ENCODE data around the gene KCNJ18.
"Not testable (repeated sequence)": the region's sequence is repeated elsewhere in the genome, so short reads cannot be mapped to it uniquely, and the experiment has no call there.

KCNJ18 gene

GRCh38 chr17:21720566-21720965 is 28.2 kb downstream of the KCNJ18 start:
- not testable (repeated sequence) for DNase-seq (ENCODE audit: extremely low read depth in 1 of 2, low read depth in 1 of 2)

- not testable (repeated sequence) for DNase-seq (ENCODE audit: extremely low read depth in 1 of 2, low read depth in 1 of 2)
These were observed 29.9 kb downstream of the KCNJ18 start for GRCh38 chr17:21722268-21722667.

- not testable (repeated sequence) for DNase-seq (ENCODE audit: extremely low read depth in 1 of 2, low read depth in 1 of 2)
These were observed 32.1 kb downstream of the KCNJ18 start for GRCh38 chr17:21724216-21725006.

GRCh38 chr17:21731076-21731475 is 38.8 kb downstream of the KCNJ18 start:
- not testable (repeated sequence) for DNase-seq (ENCODE audit: extremely low read depth in 1 of 2, low read depth in 1 of 2)

GRCh38 chr17:21733931-21734330 is 41.6 kb downstream of the KCNJ18 start:
- DNase-seq (ENCODE audit: extremely low read depth in 1 of 2, low read depth in 1 of 2) = not testable (repeated sequence)

- not testable (repeated sequence) for DNase-seq (ENCODE audit: extremely low read depth in 1 of 2, low read depth in 1 of 2)
These were observed 43.5 kb downstream of the KCNJ18 start for GRCh38 chr17:21735814-21736213.

GRCh38 chr17:21737015-21737580 is 44.8 kb downstream of the KCNJ18 start:
- DNase-seq (ENCODE audit: extremely low read depth in 1 of 2, low read depth in 1 of 2) = not testable (repeated sequence)

- not testable (repeated sequence) for DNase-seq (ENCODE audit: extremely low read depth in 1 of 2, low read depth in 1 of 2)
These were observed 45.9 kb downstream of the KCNJ18 start for GRCh38 chr17:21738241-21738640.

GRCh38 chr17:21738877-21739474 is 46.7 kb downstream of the KCNJ18 start:
- not testable (repeated sequence) for DNase-seq (ENCODE audit: extremely low read depth in 1 of 2, low read depth in 1 of 2)

GRCh38 chr17:21739485-21739884 is 47.2 kb downstream of the KCNJ18 start:
- not testable (repeated sequence) for DNase-seq (ENCODE audit: extremely low read depth in 1 of 2, low read depth in 1 of 2)

GRCh38 chr17:21740836-21741235 is 48.5 kb downstream of the KCNJ18 start:
- DNase-seq (ENCODE audit: extremely low read depth in 1 of 2, low read depth in 1 of 2) = not testable (repeated sequence)

GRCh38 chr17:21741520-21741919 is 49.2 kb downstream of the KCNJ18 start:
- DNase-seq (ENCODE audit: extremely low read depth in 1 of 2, low read depth in 1 of 2) = not testable (repeated sequence)

- no peak for DNase-seq (ENCODE audit: extremely low read depth in 1 of 2, low read depth in 1 of 2)
These were observed 50.0 kb downstream of the KCNJ18 start for GRCh38 chr17:21742326-21742725.

GRCh38 chr17:21744151-21744550 is 51.8 kb downstream of the KCNJ18 start:
- DNase-seq (ENCODE audit: extremely low read depth in 1 of 2, low read depth in 1 of 2) = not testable (repeated sequence)

- DNase-seq (ENCODE audit: extremely low read depth in 1 of 2, low read depth in 1 of 2) = not testable (repeated sequence)
These were observed 52.3 kb downstream of the KCNJ18 start for GRCh38 chr17:21744621-21745020.

- DNase-seq (ENCODE audit: extremely low read depth in 1 of 2, low read depth in 1 of 2) = not testable (repeated sequence)
These were observed 53.2 kb downstream of the KCNJ18 start for GRCh38 chr17:21745385-21746054.

GRCh38 chr17:21746415-21746814 is 54.1 kb downstream of the KCNJ18 start:
- not testable (repeated sequence) for DNase-seq (ENCODE audit: extremely low read depth in 1 of 2, low read depth in 1 of 2)

GRCh38 chr17:21747195-21747915 is 55.0 kb downstream of the KCNJ18 start:
- DNase-seq (ENCODE audit: extremely low read depth in 1 of 2, low read depth in 1 of 2) = not testable (repeated sequence)

GRCh38 chr17:21748686-21749085 is 56.4 kb downstream of the KCNJ18 start:
- not testable (repeated sequence) for DNase-seq (ENCODE audit: extremely low read depth in 1 of 2, low read depth in 1 of 2)

- DNase-seq (ENCODE audit: extremely low read depth in 1 of 2, low read depth in 1 of 2) = not testable (repeated sequence)
These were observed 57.6 kb downstream of the KCNJ18 start for GRCh38 chr17:21749696-21750531.

All from activated CD8-positive, alpha-beta memory T cell treated with anti-CD3 and anti-CD28 coated beads for 1 hour (primary cell).